Muscle of leg (tissue), 11 donors: ENCODE data around the gene SPATA2. TPM values are rescaled to one million over a fixed set of nuclear protein-coding genes. Genes with fewer than 3 reads are reported as not detected.

Source experiments
- DNase-seq: peaks from one replicate; pipeline ENCODE4 v3.0.0; 2013
- H3K27ac ChIP-seq: one replicate; pipeline ENCODE4 v1.5.1; 2013; ENCODE audit warnings: mild to moderate bottlenecking, low read length, control low read depth
- H3K27me3 ChIP-seq: one replicate; pipeline ENCODE4 v1.6.1; 2013; ENCODE audit warnings: low read length; ENCODE audit not compliant: control insufficient read depth, insufficient read depth
- H3K36me3 ChIP-seq: one replicate; pipeline ENCODE4 v1.6.1; 2013; ENCODE audit warnings: low read length; ENCODE audit not compliant: control insufficient read depth, insufficient read depth
- H3K4me1 ChIP-seq: one replicate; pipeline ENCODE4 v1.6.1; 2013; ENCODE audit warnings: low read length; ENCODE audit not compliant: control insufficient read depth, insufficient read depth
- H3K4me3 ChIP-seq: one replicate; pipeline ENCODE4 v1.5.1; 2013; ENCODE audit warnings: low read length, control low read depth
- H3K9me3 ChIP-seq: replicated peaks from 2 replicates; pipeline ENCODE4 v1.6.1; 2013; ENCODE audit warnings: low read depth, low read length; ENCODE audit not compliant: control insufficient read depth
- WGBS: methylation state at CpG from one replicate; pipeline ENCODE4 v1.1.5; 2013; ENCODE audit warnings: missing lambda C conversion rate; ENCODE audit not compliant: insufficient coverage; 5-methylcytosine and 5-hydroxymethylcytosine counted together
- polyA plus RNA-seq, 8 donors: library from polyadenylated mRNA; unstranded; fragments of 120-200 nt; gene quantifications; one replicate each; pipeline versions ENCODE4 v1.2.1 to v1.2.3, GENCODE V29; 2013; ENCODE audit warnings: inconsistent platforms in 1 of 8, low replicate concordance in 1 of 8; ENCODE audit not compliant: insufficient read length in 8 of 8, insufficient read depth in 1 of 8
- total RNA-seq: library from RNA; stranded (reverse); fragments of 120-200 nt; gene quantifications from one replicate; pipeline ENCODE4 v1.2.4, GENCODE V29; 2013

Gene SPATA2
- total and polyA plus RNA-seq, 9 donors, result 1.9 to 7.1 (median 6.0) TPM

DNA sequence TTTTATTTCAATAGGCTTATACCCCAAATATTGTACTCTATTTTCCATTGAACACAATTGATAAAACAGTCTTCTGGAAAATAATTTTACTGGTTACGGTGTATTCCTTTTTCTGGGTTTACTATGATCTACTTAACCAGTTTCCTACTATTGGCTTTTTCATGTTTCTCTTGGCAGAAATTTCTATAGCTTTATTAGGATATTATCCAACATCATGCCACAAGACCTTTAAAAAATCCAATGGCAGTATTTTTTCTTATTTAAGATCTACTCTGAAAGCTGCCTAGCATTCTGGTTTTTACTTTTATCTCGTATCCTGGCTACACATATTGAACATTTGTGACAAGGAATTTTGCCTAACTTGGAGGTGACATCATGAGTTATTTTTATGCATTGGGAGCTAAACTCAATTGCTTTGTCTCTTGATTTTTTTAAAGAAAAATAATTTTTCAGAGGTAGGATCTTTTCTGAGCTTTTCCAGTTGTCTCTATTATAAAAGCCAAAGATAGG, 57.2 kb downstream of the SPATA2 start:
- Histone ChIP-seq H3K4me3 (no peak overlapping the region), H3K27me3 (no peaks in the 10 kb centered on the region), H3K9me3 (no peaks in the 10 kb centered on the region), H3K4me1 (no peaks in the 10 kb centered on the region), H3K27ac (no peak overlapping the region), H3K36me3 (peaks cover 51% of the 10 kb centered on the region)
- no CpG with 5 or more reads among the region's 2 CpGs for WGBS
- DNase-seq, result no peak

DNA sequence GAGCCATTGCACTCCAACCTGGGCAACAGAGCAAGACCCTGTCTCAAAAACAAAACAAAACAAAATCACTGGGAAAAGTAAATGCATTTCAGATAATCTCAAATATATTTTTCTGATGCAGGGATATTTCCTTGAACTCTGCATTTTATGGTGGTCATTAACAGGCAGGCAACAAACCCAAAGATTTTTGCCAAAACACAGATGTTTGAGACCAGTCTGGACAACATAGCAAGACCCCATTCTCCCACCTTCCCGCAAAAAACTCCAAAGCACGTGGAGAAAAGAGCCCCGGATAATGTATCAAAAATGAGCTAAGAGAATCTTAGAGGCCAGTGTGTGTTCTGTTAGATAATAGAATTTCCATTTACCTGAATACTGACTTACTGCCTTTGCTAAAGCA, 58.4 kb downstream of the SPATA2 start:
- peaks cover 52% of the 10 kb centered on the region for H3K36me3 ChIP-seq
- no peak for DNase-seq
- WGBS, result no CpG with 5 or more reads among the region's 3 CpGs
- H3K27ac ChIP-seq, result no peak overlapping the region
- H3K4me3 ChIP-seq, result no peak overlapping the region
- no peaks in the 10 kb centered on the region for H3K9me3 ChIP-seq
- H3K27me3 ChIP-seq, result no peaks in the 10 kb centered on the region
- peaks cover 2% of the 10 kb centered on the region for H3K4me1 ChIP-seq

DNA sequence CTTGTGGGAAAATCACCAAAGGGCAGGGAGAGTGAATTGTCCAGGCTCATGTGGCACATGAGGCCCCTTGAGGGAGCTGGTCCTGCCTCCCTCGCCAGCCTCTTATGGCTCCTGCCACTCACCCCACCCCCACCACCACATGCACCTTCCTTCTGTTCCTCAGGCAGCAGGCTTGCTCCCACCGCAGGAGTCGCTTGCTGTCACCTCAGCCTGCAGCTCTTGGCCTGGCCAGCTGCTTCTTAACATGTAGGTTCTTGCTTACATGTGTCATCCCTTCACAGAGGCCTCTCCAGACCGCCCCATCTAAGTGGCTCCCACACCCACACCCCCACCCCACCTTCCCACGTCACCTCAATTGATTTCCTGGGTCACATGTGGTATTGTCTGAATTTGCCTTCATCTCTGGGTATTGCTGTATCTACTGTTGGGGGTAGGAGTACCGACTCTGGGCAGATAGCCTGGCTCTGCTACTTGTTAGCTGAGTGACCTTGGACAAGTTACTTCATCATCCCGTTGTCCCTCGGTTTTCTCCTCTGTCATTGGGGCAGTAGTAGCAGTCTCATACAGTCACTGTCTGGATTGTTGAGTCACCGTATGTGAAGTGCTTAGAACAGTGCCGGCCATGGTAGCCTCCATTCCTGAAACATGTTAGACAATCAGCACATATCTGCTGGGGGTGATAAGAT, 61.0 kb downstream of the SPATA2 start:
- Histone ChIP-seq H3K4me1 (peaks cover 7% of the 10 kb centered on the region), H3K27ac (no peak overlapping the region), H3K4me3 (no peak overlapping the region), H3K27me3 (no peaks in the 10 kb centered on the region), H3K36me3 (peaks cover 46% of the 10 kb centered on the region), H3K9me3 (no peaks in the 10 kb centered on the region)
- 88% methylated on average over 6 of the region's 10 CpGs for WGBS
- no peak for DNase-seq

DNA sequence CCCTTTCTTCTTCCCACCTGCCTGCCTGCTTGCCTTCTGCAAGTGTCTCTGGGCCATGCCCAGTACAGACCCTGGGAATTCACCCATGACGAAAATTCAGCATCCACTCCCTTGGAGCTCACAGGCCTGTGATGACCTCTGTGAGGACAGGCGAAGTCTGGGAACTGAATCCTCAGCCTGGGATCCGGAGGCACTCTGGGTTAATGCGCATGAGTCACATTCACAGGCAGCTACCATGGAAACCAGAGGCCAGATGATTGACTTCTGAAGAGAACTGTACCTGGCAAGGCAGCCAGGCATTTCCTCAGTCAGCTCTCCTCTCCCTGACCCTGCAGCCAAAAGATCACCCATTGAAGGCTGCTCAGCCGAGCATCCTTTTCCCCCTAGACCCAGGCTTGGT, 61.7 kb downstream of the SPATA2 start:
- H3K9me3 ChIP-seq, result no peaks in the 10 kb centered on the region
- H3K4me1 ChIP-seq, result peaks cover 7% of the 10 kb centered on the region
- WGBS, result 58% methylated on average over 4 of the region's 5 CpGs
- H3K36me3 ChIP-seq, result peaks cover 44% of the 10 kb centered on the region
- no peak overlapping the region for H3K27ac ChIP-seq
- DNase-seq, result no peak
- no peak overlapping the region for H3K4me3 ChIP-seq
- H3K27me3 ChIP-seq, result no peaks in the 10 kb centered on the region

Other genes with a start within 250 kb of the SPATA2 start
- 18.4 TPM for gene B4GALT5, start 201.7 kb downstream of the SPATA2 start, total RNA-seq
- 10 to 100 TPM; 29.0 to 45.6 (median 38.1) TPM for gene B4GALT5, start 201.7 kb downstream of the SPATA2 start, polyA plus RNA-seq
- gene SLC9A8, start 102.7 kb downstream of the SPATA2 start, total RNA-seq, result 4.1 TPM
- 1 to 10 TPM; 4.0 to 6.3 (median 5.4) TPM for gene SLC9A8, start 102.7 kb downstream of the SPATA2 start, polyA plus RNA-seq
- gene RNF114, start 20.9 kb upstream of the SPATA2 start, total RNA-seq, result 42.1 TPM
- gene RNF114, start 20.9 kb upstream of the SPATA2 start, polyA plus RNA-seq, result 10 to 100 TPM; 31.7 to 49.8 (median 39.4) TPM
- 3.8 TPM for gene SNAI1, start 67.5 kb upstream of the SPATA2 start, total RNA-seq
- 10 to 100 TPM in 6 of 8 donors, 1 to 10 TPM in 2; 9.0 to 14.4 (median 11.0) TPM for gene SNAI1, start 67.5 kb upstream of the SPATA2 start, polyA plus RNA-seq
- gene UBE2V1, start 197.6 kb upstream of the SPATA2 start, total RNA-seq, result 43.3 TPM
- gene UBE2V1, start 197.6 kb upstream of the SPATA2 start, polyA plus RNA-seq, result 100 to 1,000 TPM; 109 to 131 (median 113) TPM
- 16.8 TPM for gene PEDS1, start 238.2 kb upstream of the SPATA2 start, total RNA-seq
- gene PEDS1, start 238.2 kb upstream of the SPATA2 start, polyA plus RNA-seq, result 10 to 100 TPM; 19.3 to 31.1 (median 24.1) TPM